ENCODE data around the gene HTT.

GRCh38 chr4:3285558-3286334 is 211.3 kb downstream of the HTT start:
- no peak; a peak in 1 of 4 replicates for TF ChIP-seq NR2F1 (CRISPR knock-in tag; IDR thresholded peaks at IDR 0.05)
- peak; percentile 20; the same call in 1 of the 2 replicates for TF ChIP-seq ESRRA (CRISPR knock-in tag; IDR thresholded peaks at IDR 0.05; ENCODE audit: low read depth)
- TF ChIP-seq, protein P1, sequence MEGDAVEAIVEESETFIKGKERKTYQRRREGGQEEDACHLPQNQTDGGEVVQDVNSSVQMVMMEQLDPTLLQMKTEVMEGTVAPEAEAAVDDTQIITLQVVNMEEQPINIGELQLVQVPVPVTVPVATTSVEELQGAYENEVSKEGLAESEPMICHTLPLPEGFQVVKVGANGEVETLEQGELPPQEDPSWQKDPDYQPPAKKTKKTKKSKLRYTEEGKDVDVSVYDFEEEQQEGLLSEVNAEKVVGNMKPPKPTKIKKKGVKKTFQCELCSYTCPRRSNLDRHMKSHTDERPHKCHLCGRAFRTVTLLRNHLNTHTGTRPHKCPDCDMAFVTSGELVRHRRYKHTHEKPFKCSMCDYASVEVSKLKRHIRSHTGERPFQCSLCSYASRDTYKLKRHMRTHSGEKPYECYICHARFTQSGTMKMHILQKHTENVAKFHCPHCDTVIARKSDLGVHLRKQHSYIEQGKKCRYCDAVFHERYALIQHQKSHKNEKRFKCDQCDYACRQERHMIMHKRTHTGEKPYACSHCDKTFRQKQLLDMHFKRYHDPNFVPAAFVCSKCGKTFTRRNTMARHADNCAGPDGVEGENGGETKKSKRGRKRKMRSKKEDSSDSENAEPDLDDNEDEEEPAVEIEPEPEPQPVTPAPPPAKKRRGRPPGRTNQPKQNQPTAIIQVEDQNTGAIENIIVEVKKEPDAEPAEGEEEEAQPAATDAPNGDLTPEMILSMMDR (CRISPR knock-in tag; IDR thresholded peaks at IDR 0.05), result no peak
- no peak for TF ChIP-seq HMGA1 (CRISPR knock-in tag; conservative IDR thresholded peaks at IDR 0.05)
- no peak for TF ChIP-seq ZNF652 (CRISPR knock-in tag; IDR thresholded peaks at IDR 0.05; ENCODE audit: borderline replicate concordance, low read depth)
- TF ChIP-seq RCOR2 (CRISPR knock-in tag; IDR thresholded peaks at IDR 0.05), result no peak
- TF ChIP-seq ZNF510 (CRISPR knock-in tag; IDR thresholded peaks at IDR 0.05; ENCODE audit: low read depth), result 0 out of 2 replicates have a peak, but pooled peaks have one; percentile 44
- TF ChIP-seq ZMAT3 (CRISPR knock-in tag; conservative IDR thresholded peaks at IDR 0.05), result peak; percentile 85
- peak; percentile 62; the same call in 1 of the 2 replicates for TF ChIP-seq GATAD2A (CRISPR knock-in tag; IDR thresholded peaks at IDR 0.05)
- TF ChIP-seq HOXA7 (CRISPR knock-in tag; IDR thresholded peaks at IDR 0.05), result no peak
- TF ChIP-seq TRIM24 (CRISPR knock-in tag; IDR thresholded peaks at IDR 0.05), result no peak

Data from HepG2 (cell line).